ENCODE data around the gene ACKR1.

The ACKR1 gene

GRCh38 chr1:159223004-159223403, 18.3 kb downstream of the ACKR1 start:
- DNase-seq, result no peak

- no peak for DNase-seq
Observed at GRCh38 chr1:159228554-159228953, 23.9 kb downstream of the ACKR1 start.

- DNase-seq, result no peak
Observed at GRCh38 chr1:159229260-159229885, 24.7 kb downstream of the ACKR1 start.

- DNase-seq, result no peak
Observed at GRCh38 chr1:159229896-159230295, 25.2 kb downstream of the ACKR1 start.

- no peak for DNase-seq
Observed at GRCh38 chr1:159239551-159240220, 35.0 kb downstream of the ACKR1 start.

GRCh38 chr1:159247266-159247665, 42.6 kb downstream of the ACKR1 start:
- DNase-seq, result no peak

GRCh38 chr1:159248311-159248710, 43.6 kb downstream of the ACKR1 start:
- no peak for DNase-seq

- DNase-seq, result no peak
Observed at GRCh38 chr1:159250638-159251216, 46.1 kb downstream of the ACKR1 start.

All from RPMI8226 (cell line).